Measurements from ENCODE around the gene VIM.

VIM gene

DNA sequence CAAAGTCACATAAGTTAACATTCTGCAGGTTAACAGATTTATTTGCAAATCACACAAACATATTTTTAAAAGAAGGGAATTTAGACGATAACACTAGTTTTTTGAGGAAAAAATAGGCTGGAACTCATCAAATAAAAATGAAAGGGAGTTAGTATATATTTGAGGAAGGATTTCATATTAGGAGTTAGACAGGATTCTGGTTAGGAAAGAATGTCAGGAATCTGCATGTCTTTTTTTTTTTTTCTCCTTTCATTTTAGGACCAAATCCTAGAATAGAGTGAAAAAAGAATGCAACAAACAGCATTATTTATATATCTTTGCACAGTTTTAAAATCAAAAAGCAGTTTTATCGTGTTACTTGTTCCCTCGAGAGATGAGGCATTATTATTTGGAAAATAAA lies 17.7 kb upstream of the VIM start:
- no peak for DNase-seq (ENCODE audit: low read depth)

DNA sequence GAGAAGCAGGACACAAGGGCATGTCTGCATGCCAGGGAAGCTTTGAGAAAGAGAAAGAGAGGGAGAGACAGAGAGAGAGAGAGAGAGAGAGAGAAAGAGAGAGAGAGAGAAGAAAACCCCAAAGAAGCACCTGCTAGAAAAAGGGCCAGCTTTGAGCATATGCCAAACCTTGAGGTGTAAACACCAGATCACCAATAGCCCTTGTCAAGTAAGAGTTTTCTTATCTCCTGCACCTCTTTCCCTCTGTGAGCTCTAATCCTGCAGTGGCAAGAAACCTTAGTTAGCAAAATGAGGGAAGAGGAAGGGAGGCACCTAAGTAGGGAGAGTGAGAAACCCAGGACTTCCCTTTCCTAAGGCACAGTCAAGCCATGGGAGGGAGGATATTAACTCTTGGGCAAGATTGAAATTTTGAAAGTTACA lies 15.2 kb upstream of the VIM start:
- no peak for DNase-seq (ENCODE audit: low read depth)

DNA sequence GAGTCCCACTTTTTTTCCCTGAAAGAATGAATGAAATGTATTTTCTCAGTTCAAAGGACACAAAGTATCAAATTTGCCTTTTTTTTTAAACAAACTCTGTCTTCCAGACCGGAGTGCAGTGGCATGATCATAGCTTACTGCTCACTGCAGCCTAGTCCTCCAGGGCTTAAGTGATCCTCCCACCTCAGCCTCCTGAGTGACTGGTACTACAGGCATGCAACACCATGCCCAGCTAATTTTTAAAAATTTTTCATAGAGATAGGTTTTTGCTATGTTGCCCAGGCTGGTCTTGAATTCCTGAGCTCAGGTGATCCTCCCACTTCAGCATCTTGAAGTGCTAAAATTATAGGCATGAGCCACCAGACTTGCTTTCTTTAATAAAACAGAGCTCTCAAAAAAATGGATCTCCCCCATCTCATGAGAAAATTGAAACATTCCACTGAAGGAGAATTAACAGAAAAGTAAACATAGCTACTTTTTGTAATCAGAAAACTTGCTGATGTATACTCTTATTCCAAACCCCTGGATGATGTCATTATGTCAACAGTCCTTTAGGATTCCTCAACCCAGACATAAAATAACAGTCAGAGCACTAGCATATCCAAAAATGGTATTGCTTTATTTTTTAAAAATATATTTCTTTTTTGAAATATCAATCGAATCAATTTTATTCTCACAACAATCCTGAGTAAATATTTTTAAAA lies 14.2 kb upstream of the VIM start:
- no peak for DNase-seq (ENCODE audit: low read depth)

DNA sequence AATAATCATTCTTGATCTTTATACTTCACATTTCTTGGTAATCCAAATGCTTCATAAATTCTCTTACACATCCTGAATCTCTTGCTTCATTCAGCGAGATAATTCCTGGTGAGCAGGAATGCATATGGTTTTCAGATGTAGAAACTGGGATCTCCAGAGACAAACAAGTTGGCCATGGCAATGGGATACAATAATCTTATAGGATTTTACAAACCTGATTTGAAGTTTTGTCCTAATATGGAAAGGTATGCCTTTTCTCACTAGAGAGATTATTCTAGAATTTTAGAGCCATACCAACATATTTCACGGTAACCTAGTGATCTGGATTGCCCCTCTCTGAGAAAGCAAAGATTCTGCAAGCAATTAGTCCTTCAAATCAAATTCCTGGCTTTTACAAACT lies 13.5 kb upstream of the VIM start:
- DNase-seq (ENCODE audit: low read depth), result no peak

DNA sequence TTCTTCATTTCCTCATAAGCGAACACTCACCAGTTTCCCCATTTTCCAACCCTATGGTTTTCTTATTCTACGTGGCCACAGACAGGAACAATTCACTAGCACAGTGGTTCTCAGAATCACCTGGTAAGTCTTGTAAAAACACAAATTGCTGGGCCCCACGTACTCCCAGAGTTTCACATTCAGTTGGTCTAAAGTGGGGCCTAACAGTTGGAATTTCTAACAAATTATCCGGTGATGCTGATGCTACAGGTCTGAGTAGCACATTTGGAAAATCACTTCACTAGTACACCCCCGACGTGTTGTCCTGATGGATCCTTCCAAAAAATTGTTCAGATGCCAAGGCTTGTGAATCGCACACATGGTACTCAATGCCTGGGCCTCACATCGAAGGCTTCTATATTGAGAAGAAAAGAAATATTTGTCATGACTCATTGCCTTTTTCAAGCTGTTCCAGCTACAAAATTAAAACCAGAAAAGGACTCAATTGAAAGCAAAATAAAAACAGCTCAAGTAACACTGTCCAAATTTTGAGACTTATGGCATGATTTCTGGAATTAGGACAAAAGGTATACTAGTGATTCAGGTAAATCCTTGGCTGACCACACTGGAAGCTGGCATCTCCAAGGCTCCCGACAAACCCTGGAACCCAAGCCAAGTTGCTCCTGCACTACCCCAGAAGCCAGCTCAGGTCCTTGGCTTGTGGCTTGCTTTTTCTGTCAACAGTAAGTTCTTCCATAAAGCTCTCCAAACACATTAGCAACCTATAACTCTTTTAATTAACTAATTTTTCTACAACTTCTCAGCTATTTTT lies 12.9 kb upstream of the VIM start:
- DNase-seq (ENCODE audit: low read depth), result no peak

DNA sequence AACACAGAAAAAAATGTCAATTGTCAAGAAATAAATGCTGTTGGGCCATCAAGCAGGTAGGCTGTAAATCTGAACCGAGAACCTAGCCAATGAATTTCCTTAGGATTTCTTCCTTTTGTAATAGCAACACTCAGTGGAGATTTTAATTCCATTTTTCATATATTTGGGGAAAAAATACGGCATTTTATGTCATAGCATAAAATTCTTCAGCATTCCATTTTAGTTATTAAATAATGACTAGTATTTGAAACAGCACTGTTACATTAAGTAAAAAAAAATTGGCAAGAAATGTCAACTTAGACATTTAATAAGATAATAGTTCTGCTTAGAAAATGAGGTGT lies 12.3 kb upstream of the VIM start:
- DNase-seq (ENCODE audit: low read depth), result no peak

DNA sequence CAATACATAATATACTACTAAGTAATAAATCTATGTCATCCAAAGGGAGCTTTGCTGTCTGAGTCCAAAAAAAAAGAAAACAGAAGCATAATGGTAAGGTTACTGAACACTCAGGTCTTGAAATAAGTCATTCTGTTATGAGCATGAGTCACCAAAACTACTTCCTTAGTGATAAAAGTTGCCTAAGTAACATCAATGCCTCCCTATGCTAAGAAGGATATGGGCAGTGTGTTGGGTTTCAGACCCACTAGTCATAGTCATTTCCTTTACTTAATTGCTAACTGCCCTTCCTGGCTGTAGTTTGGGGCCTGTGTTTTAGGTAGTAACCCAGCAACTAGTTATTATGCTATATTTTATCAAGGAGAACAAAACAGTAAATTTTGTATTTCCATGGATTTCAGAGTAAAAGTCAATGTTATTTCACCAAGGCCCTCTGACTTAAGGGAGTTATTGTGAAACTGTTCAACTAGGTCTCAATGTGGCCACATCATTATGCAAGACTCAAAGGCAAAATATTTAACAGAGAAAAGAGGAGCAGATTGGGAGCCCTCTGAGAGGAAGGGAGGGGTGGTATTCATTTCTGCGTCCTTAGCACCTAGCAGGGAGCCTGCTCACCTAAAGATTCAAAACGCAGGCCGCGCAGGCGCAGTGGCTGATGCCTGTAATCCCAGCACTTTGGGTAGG lies 11.7 kb upstream of the VIM start:
- no peak for DNase-seq (ENCODE audit: low read depth)

DNA sequence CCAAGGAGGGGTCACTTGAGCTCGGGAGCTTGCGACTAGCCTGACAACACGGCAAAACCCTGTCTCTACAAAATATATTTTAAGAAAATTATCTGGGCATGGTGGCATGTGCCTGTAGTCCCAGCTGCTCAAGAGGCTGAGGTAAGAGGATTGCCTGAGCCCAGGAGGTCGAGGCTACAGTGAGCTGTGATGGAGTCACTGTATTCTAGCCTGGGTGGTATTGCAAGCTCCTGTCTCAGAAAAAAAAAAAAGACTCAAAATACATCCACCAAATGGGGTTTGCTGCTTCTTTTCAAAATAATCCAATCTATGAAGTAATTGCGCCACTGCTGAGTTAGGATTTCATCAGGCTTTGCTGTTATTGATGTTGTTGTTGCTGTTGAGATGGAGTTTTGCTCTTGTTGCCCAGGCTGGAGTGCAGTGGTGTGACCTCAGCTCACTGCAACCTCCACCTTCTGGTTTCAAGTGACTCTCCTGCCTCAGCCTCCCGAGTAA lies 11.1 kb upstream of the VIM start:
- no peak for DNase-seq (ENCODE audit: low read depth)

DNA sequence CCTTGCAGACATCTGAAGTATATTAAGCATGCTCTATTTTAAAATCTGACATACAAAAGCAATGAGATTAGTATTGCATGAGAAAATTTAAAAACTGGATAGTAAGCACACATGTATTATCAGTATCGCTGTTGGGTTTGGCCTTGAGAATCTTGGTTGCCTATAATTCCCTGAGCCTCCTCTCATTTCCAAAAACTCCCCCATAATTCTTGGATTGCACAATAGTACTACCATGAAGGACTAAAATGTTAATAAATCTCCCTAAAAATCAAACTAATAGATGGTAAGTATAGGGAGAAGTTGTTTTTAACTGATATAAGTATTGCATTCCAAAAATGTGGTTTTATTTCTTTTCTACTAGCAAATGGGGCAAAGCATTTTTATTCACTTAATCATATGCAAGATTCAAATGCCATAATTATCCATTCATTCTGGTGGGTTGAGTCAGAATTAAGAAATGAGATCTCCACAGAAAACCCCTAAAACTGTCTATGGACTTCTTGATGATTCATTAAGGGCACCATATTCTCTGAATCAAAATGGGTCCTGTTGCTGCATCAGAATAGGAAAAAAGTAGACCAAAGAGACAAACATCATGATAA lies 10.3 kb upstream of the VIM start:
- DNase-seq (ENCODE audit: low read depth), result no peak

DNA sequence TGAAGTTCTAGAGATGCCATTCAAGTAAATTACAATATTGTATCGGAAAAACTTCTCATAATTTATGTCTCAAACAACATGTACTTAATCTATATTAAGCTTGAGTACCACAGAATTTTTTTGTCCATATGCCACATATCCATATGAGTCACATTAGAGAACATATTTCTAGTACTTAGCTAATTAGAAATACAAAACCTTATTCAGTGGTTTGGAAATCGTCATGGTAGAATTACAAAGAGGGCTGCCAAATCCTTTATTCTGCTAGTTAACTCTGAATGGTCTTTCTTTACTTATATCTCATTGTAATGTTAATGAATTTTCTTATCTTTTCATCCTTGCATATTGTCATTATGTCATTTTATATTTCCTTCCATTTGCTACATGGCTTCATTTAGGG lies 9.0 kb upstream of the VIM start:
- no peak for DNase-seq (ENCODE audit: low read depth)

DNA sequence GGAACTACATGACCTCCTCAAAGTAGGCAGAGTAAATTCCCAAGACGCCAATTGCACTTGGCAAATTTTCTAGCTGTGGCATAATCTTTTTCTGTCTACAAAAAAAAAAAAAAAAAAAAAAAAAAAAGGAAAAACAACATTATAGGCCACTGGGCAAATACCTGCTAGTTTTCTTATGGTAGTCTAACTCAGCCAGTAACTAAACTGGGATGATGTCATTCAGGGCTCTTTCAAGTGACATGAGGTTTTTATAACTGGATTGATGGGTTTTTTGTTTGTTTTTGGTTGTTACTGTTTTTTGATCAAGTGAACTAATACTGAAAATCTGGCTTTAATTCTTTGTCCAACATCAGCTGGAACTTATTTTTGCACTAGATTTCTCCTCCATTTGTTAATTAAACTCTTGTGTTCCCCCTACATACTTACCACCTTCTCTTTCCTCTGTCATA lies 7.4 kb upstream of the VIM start:
- no peak for DNase-seq (ENCODE audit: low read depth)

DNA sequence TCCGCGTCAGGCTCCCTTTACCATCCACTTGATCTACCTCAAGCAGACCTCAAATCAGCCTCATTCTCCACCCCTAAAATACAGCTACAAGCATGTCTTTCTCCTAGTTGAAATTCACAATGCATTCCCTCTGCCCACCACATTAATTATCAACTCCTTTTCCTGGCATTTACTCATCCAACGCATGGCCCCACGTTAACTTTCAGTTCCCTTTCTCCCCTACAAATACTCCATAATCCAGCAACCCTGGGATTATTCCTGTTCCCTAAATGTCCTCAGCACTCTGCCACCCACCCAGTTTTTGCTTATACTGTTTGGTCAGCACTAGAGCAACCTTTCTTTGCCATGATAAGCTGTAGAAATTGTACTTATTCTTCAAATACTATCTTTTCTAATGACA lies 5.7 kb upstream of the VIM start:
- no peak for DNase-seq (ENCODE audit: low read depth)

DNA sequence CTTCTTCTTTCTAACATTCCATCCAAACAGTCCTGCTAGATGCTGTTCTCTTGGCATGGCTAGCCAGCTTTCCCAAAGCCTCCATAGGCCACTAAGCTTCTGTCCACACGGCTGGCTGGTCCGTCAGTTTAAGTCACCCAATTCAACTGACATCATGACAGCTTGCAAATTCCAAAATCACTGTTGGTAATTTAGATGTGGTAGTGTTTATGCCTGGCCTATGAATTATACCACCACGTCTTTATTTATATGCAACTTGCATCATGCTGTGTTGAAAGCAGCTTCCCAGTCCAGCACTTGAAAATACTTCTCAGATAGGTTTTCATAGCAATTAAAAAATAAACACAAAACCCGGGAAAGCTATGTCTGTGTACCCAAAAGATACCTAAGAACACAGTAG lies 2.2 kb upstream of the VIM start:
- DNase-seq (ENCODE audit: low read depth), result no peak

DNA sequence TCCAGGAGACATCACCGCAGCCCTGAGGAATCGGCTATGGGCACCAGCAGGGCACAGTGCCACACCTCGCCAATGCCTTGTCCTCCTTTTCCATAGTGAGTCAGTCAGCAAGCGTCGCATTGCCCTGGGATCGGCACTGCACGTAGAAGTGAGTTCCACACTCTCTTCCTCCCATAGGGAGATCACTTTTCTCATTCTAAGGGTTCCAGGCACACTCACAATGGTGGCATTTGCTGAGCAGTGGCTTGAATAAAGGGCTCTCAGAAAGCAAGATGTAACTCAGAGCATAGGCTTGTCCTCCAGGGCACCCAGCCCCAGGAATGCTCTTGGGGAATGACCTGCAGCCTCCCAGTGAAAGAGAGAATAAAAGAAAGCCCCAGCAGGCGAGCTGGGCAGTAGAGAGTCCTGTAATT lies 1.1 kb upstream of the VIM start:
- no peak for DNase-seq (ENCODE audit: low read depth)

DNA sequence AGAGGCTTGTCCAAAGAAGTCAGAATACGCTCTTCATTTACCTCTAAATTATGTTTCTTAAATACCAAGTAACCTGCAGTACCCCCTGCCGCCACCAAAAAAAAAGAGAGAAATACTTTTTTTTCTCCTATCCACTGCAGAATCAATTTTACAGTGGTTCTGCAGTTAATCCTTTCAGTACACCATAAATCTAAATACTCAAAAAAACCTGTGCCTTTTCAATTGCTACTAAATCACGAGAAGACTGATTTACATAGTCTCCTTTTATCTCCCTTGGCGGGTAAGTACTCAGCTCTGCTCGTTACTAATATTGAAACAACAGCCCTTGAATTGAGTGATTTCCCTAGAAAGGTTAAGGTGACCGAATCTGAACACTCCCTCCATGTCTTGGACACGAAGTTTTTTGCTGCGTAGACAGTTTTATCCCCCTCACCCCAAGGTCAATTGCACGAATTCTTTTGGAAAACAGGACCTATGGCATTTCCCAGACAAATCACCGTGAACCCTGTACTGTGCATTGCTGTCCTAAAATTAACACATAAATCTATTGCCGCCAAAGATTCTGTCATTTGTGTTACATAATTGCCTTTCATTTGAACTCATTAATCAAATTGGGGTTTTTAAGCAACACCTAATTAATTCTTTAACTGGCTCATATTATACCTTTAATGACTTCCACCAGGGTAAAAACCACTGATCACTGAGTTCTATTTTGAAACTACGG lies 512 bp upstream of the VIM start:
- DNase-seq (ENCODE audit: low read depth), result no peak

DNA sequence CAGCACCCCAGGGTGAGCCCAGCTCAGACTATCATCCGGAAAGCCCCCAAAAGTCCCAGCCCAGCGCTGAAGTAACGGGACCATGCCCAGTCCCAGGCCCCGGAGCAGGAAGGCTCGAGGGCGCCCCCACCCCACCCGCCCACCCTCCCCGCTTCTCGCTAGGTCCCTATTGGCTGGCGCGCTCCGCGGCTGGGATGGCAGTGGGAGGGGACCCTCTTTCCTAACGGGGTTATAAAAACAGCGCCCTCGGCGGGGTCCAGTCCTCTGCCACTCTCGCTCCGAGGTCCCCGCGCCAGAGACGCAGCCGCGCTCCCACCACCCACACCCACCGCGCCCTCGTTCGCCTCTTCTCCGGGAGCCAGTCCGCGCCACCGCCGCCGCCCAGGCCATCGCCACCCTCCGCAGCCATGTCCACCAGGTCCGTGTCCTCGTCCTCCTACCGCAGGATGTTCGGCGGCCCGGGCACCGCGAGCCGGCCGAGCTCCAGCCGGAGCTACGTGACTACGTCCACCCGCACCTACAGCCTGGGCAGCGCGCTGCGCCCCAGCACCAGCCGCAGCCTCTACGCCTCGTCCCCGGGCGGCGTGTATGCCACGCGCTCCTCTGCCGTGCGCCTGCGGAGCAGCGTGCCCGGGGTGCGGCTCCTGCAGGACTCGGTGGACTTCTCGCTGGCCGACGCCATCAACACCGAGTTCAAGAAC lies 1.1 kb downstream of the VIM start:
- DNase-seq (ENCODE audit: low read depth), result peak; percentile 52

DNA sequence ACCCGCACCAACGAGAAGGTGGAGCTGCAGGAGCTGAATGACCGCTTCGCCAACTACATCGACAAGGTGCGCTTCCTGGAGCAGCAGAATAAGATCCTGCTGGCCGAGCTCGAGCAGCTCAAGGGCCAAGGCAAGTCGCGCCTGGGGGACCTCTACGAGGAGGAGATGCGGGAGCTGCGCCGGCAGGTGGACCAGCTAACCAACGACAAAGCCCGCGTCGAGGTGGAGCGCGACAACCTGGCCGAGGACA lies 1.6 kb downstream of the VIM start:
- no peak for DNase-seq (ENCODE audit: low read depth)

DNA sequence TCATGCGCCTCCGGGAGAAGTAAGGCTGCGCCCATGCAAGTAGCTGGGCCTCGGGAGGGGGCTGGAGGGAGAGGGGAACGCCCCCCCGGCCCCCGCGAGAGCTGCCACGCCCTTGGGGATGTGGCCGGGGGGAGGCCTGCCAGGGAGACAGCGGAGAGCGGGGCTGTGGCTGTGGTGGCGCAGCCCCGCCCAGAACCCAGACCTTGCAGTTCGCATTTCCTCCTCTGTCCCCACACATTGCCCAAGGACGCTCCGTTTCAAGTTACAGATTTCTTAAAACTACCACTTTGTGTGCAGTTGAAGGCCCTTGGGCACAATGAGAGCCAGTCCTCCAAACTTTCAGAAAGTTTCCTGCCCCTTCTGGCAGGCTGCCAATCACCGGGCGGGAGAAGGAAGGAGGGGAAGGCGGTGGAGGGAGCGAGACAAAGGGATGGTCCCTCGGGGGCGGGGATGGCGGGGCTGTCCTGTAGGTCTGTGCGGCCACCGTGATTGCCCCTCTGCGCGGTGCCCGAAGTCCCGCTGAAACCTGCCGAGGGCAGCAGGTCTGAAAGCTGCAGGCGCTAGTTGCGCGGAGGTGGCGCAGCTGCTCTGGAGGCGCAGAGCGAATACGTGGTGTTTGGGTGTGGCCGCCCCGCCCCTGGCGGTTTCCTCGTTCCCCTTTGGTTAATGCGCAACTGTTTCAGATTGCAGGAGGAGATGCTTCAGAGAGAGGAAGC lies 2.1 kb downstream of the VIM start:
- peak; percentile 86 for DNase-seq (ENCODE audit: low read depth)

DNA sequence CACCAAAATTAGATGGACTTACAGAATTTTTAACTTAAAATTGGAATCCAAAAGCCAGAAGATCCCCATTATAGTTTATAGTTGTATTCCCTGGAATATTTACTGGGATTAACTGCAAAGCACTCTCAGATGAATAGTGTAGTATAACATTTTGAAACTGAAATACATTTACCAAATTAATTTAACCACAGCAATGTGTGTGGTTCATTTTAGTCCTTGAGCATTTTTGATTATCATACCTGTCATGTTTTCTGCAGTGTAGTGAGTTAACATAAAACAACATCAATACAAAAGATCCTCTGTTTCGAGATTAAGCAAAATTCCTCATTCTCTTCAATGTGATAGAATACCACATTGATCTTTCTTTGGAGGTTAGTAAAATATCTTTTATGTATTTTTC lies 3.7 kb downstream of the VIM start:
- no peak for DNase-seq (ENCODE audit: low read depth)

DNA sequence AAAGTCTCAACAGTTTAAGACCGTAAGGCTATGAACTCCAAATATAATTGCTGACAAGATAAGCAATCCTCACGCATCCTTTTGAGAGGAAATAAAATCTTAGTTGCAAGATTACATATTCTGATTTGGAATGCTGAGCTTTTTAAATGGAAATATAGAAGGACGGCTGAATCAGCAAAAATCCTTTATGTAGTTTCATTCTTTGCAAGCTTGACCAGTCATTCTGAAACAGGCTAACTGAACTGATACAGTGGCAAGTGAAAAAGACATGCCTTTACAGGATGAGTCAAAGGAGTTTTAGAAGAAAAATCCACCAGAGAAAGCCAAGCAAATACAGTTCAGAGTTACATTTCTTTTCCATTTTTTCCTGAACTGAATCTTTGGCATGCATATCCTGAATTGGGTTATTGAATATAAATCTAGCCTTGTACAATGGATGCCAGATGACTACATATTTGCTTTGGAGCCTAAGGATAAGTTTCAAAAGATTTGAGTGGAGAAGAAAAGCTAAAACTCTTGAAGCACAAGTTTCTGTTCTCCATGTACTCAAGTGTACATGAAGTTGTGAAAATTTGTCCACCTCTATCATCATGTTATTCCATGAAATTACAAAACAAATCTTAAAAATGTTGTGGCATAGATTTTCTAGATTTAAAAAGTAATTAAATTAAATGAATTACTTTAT lies 4.4 kb downstream of the VIM start:
- no peak for DNase-seq (ENCODE audit: low read depth)

Data from activated T-cell treated with anti-CD3 and anti-CD28 coated beads for 48 hours (primary cell).